ENCODE results near the gene CYP2U1. TPM values are rescaled to one million over a fixed set of nuclear protein-coding genes. Genes with fewer than 3 reads are reported as not detected.

The CYP2U1 gene
- total and polyA plus RNA-seq, 9 of the 15 experiments (the other 6 are each of a cell fraction or from before 2014, with no cell fraction given), result 0.03 to 0.15 (median 0.07) TPM

DNA sequence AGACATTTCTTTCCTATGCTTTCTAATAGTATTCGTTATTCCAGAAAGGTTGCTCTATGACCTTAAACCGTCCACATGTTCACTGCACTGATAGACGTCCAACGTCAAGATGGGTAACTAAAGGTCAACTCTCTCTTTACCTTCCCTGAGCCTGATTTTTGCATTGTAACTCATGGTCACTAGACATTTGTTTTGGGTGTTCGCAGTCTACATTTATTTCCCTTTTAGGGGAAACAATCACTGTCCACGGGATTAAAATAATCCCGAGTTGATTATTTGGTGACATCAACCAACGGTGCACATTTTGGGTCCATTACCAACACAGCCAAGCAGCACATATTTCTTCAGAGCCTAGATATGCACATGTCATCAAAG is 57.8 kb downstream of the CYP2U1 start (continued):
- 0 out of 3 replicates have a peak, but pooled peaks of 1 of the 2 experiments have one; percentile 26 for TF ChIP-seq CBX3 (IDR thresholded peaks at IDR 0.05; ENCODE audit: borderline replicate concordance in 1 of 2, low read length in 2 of 2)
- peak; percentile 70 for TF ChIP-seq NR2C1 (IDR thresholded peaks at IDR 0.05)
- TF ChIP-seq NR2C1 (tag; IDR thresholded peaks at IDR 0.05), result peak; percentile 49; the same call in 1 of the 2 replicates
- TF ChIP-seq MBD2 (IDR thresholded peaks at IDR 0.05; ENCODE audit: borderline replicate concordance, low read depth), result no peak
- TF ChIP-seq DPF2 (IDR thresholded peaks at IDR 0.05), result peak; percentile 32; the same call in 1 of the 2 replicates
- TF ChIP-seq ESRRA (IDR thresholded peaks at IDR 0.05; ENCODE audit: borderline replicate concordance, low read depth), result peak; percentile 38; the same call in 1 of the 2 replicates
- no peak for TF ChIP-seq NR2C2 (CRISPR knock-in tag; IDR thresholded peaks at IDR 0.05)
- TF ChIP-seq NR2C2 (tag; IDR thresholded peaks at IDR 0.05), result peak; percentile 70; the same call in 1 of the 2 replicates
- no peak for TF ChIP-seq ZNF444 (CRISPR knock-in tag; IDR thresholded peaks at IDR 0.05)
- 0 out of 2 replicates have a peak, but pooled peaks have one; percentile 25 for TF ChIP-seq EHMT2 (IDR thresholded peaks at IDR 0.05)
- TF ChIP-seq, protein P1, sequence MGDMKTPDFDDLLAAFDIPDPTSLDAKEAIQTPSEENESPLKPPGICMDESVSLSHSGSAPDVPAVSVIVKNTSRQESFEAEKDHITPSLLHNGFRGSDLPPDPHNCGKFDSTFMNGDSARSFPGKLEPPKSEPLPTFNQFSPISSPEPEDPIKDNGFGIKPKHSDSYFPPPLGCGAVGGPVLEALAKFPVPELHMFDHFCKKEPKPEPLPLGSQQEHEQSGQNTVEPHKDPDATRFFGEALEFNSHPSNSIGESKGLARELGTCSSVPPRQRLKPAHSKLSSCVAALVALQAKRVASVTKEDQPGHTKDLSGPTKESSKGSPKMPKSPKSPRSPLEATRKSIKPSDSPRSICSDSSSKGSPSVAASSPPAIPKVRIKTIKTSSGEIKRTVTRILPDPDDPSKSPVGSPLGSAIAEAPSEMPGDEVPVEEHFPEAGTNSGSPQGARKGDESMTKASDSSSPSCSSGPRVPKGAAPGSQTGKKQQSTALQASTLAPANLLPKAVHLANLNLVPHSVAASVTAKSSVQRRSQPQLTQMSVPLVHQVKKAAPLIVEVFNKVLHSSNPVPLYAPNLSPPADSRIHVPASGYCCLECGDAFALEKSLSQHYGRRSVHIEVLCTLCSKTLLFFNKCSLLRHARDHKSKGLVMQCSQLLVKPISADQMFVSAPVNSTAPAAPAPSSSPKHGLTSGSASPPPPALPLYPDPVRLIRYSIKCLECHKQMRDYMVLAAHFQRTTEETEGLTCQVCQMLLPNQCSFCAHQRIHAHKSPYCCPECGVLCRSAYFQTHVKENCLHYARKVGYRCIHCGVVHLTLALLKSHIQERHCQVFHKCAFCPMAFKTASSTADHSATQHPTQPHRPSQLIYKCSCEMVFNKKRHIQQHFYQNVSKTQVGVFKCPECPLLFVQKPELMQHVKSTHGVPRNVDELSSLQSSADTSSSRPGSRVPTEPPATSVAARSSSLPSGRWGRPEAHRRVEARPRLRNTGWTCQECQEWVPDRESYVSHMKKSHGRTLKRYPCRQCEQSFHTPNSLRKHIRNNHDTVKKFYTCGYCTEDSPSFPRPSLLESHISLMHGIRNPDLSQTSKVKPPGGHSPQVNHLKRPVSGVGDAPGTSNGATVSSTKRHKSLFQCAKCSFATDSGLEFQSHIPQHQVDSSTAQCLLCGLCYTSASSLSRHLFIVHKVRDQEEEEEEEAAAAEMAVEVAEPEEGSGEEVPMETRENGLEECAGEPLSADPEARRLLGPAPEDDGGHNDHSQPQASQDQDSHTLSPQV (IDR thresholded peaks at IDR 0.05), result 0 out of 2 replicates have a peak, but pooled peaks have one; percentile 1
